Lung (tissue), 12 donors: ENCODE results near the gene UBL7. TPM values are rescaled to one million over a fixed set of nuclear protein-coding genes. Genes with fewer than 3 reads are reported as not detected.

Experiments
- ATAC-seq: fragments of 200-7000 bp; cut with Tn5 transposase; one replicate; pipeline ENCODE4 v1.9.1; 2020; ENCODE audit warnings: moderate number of reproducible peaks; ENCODE audit not compliant: insufficient read depth, low FRiP score
- DNase-seq, 3 donors: peaks; one replicate each; pipeline ENCODE4 v3.0.0-alpha.2; 2013 to 2017
- H3K27ac ChIP-seq, 2 donors: one replicate each; pipeline ENCODE4 v1.5.1; 2013; ENCODE audit warnings: mild to moderate bottlenecking in 2 of 2, moderate library complexity in 2 of 2, control low read depth in 1 of 2, inconsistent platforms in 1 of 2, low read depth in 1 of 2, low read length in 1 of 2
- H3K27me3 ChIP-seq, 3 donors: one replicate each; pipeline ENCODE4 v1.5.1; 2013; ENCODE audit warnings: low read length in 2 of 3; ENCODE audit not compliant: control insufficient read depth in 3 of 3, insufficient read depth in 3 of 3
- H3K36me3 ChIP-seq, 4 donors: one replicate each; pipeline ENCODE4 v1.5.1; 2013; ENCODE audit warnings: low read length in 4 of 4, mild to moderate bottlenecking in 1 of 4, moderate library complexity in 1 of 4; ENCODE audit not compliant: control insufficient read depth in 4 of 4, insufficient read depth in 4 of 4
- H3K4me1 ChIP-seq, 5 donors: one replicate each; pipeline ENCODE4 v1.5.1; 2013; ENCODE audit warnings: low read length in 5 of 5, mild to moderate bottlenecking in 2 of 5, moderate library complexity in 1 of 5; ENCODE audit not compliant: control insufficient read depth in 5 of 5, insufficient read depth in 5 of 5
- H3K4me3 ChIP-seq: one replicate; pipeline ENCODE4 v1.5.1; 2013; ENCODE audit warnings: mild to moderate bottlenecking, control low read depth, moderate library complexity
- H3K9ac ChIP-seq, 2 donors: one replicate each; pipeline ENCODE4 v1.5.1; 2013; ENCODE audit warnings: low read length in 2 of 2, control low read depth in 1 of 2; ENCODE audit not compliant: insufficient read depth in 1 of 2
- H3K9me3 ChIP-seq, 4 donors: one replicate each; pipeline ENCODE4 v1.5.1; 2013; ENCODE audit warnings: low read length in 3 of 4, mild to moderate bottlenecking in 1 of 4, moderate library complexity in 1 of 4; ENCODE audit not compliant: control insufficient read depth in 4 of 4, insufficient read depth in 3 of 4
- CTCF ChIP-seq: IDR thresholded peaks from 2 replicates; pipeline ENCODE4 v1.5.1; 2012; ENCODE audit warnings: mild to moderate bottlenecking; ENCODE audit errors: control extremely low read depth, extremely low read depth
- WGBS, 2 donors: extraction: QIAGEN DNeasy Blood & Tissue Kit; methylation state at CpG; one replicate each; pipeline ENCODE4 v1.1.7; 2013; 5-methylcytosine and 5-hydroxymethylcytosine counted together
- polyA plus RNA-seq, 2 donors: library from polyadenylated mRNA; stranded (reverse); fragments of 200-250 nt; gene quantifications; one replicate each; pipeline ENCODE4 v1.2.1, GENCODE V29; 2013
- total RNA-seq, 2 donors: library from RNA; depleted of rRNA in 1 of 2; stranded (reverse); fragments of >200 nt in 1 of 2; gene quantifications; one replicate each; pipeline ENCODE4 v1.2.1, GENCODE V29; 2014 to 2021
- donor health status: control.
- donor health status: control.
- donor health status: Bipolar disorder and iron deficiency.
- donor health status: healthy.
- donor health status: DM: yes; HTN: yes; CAD: no.

Gene UBL7
- total and polyA plus RNA-seq, 4 donors, result 31.8 to 48.0 (median 40.4) TPM

- ATAC-seq, result peak; percentile 20
- 57 to 69% methylated on average over 11 to 12 of the region's 12 CpGs for WGBS, 2 donors
- H3K4me1 ChIP-seq, result peaks cover 0 to 24% (median 10%) of the 10 kb centered on the region in 5 donors
- peaks cover 0 to 3% (median 0%) of the 10 kb centered on the region in 4 donors for H3K36me3 ChIP-seq
- no peaks in the 10 kb centered on the region for H3K27me3 ChIP-seq
- H3K9ac ChIP-seq, result no peak overlapping the region
- no peak overlapping the region for H3K4me3 ChIP-seq
- no peak for TF ChIP-seq CTCF
- no peak for DNase-seq
- H3K9me3 ChIP-seq, result no peaks in the 10 kb centered on the region
- no peak overlapping the region for H3K27ac ChIP-seq
These were observed 53.8 kb downstream of the UBL7 start for GRCh38 chr15:74406992-74407705.

- Histone ChIP-seq H3K4me1 (peaks cover 0 to 24% (median 10%) of the 10 kb centered on the region in 5 donors), H3K9ac (no peak overlapping the region), H3K27ac (no peak overlapping the region), H3K9me3 (no peaks in the 10 kb centered on the region), H3K4me3 (no peak overlapping the region), H3K36me3 (peaks cover 0 to 3% (median 0%) of the 10 kb centered on the region in 4 donors), H3K27me3 (no peaks in the 10 kb centered on the region)
- WGBS, 2 donors, result 91 to 98% methylated on average over 4 of the region's 4 CpGs
- ATAC-seq (no peak), DNase-seq (no peak)
- no peak for TF ChIP-seq CTCF
These were observed 54.4 kb downstream of the UBL7 start for GRCh38 chr15:74406517-74406916.

- 90 to 91% methylated on average over 7 of the region's 7 CpGs for WGBS, 2 donors
- Histone ChIP-seq H3K4me1 (peaks cover 0 to 24% (median 11%) of the 10 kb centered on the region in 5 donors), H3K9me3 (no peaks in the 10 kb centered on the region), H3K9ac (no peak overlapping the region), H3K4me3 (no peak overlapping the region), H3K27me3 (no peaks in the 10 kb centered on the region), H3K27ac (no peak overlapping the region), H3K36me3 (peaks cover 0 to 3% (median 0%) of the 10 kb centered on the region in 4 donors)
- TF ChIP-seq CTCF, result no peak
- DNase-seq (no peak), ATAC-seq (no peak)
These were observed 55.1 kb downstream of the UBL7 start for GRCh38 chr15:74405823-74406222.
